ENCODE results near the gene CX3CR1.

DNA sequence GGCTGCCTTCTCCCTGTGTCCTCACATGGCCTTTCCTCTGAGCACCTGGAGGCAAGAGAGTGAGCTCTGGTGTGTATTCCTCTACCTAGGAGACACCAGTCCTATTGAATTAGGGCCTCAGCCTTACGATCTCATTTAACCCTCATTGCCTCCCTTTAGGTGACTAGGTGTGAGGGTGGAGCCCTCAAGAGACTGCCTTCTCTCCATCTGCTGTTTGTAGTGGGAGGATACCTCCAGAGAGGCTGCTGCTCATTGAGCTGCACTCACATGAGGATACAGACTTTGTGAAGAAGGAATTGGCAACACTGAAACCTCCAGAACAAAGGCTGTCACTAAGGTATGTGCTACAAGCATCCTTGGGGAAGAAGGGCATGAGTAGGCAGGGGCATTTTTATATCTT lies 49.7 kb upstream of the CX3CR1 start, which contains the start of gene CCR8:
- TF ChIP-seq, protein P1, sequence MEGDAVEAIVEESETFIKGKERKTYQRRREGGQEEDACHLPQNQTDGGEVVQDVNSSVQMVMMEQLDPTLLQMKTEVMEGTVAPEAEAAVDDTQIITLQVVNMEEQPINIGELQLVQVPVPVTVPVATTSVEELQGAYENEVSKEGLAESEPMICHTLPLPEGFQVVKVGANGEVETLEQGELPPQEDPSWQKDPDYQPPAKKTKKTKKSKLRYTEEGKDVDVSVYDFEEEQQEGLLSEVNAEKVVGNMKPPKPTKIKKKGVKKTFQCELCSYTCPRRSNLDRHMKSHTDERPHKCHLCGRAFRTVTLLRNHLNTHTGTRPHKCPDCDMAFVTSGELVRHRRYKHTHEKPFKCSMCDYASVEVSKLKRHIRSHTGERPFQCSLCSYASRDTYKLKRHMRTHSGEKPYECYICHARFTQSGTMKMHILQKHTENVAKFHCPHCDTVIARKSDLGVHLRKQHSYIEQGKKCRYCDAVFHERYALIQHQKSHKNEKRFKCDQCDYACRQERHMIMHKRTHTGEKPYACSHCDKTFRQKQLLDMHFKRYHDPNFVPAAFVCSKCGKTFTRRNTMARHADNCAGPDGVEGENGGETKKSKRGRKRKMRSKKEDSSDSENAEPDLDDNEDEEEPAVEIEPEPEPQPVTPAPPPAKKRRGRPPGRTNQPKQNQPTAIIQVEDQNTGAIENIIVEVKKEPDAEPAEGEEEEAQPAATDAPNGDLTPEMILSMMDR (IDR thresholded peaks at IDR 0.05), result no peak
- no peak for TF ChIP-seq EZH2 (IDR thresholded peaks at IDR 0.05; ENCODE audit: borderline replicate concordance, insufficient read depth, low read depth, low read length, poor library complexity, severe bottlenecking)

Data from B cell (primary cell).